Measurements from ENCODE around the gene TM2D1. TPM values are rescaled to one million over a fixed set of nuclear protein-coding genes. Genes with fewer than 3 reads are reported as not detected.

Gene TM2D1
- total RNA-seq, 1 donor from 2014 or later: 41.1 TPM

DNA sequence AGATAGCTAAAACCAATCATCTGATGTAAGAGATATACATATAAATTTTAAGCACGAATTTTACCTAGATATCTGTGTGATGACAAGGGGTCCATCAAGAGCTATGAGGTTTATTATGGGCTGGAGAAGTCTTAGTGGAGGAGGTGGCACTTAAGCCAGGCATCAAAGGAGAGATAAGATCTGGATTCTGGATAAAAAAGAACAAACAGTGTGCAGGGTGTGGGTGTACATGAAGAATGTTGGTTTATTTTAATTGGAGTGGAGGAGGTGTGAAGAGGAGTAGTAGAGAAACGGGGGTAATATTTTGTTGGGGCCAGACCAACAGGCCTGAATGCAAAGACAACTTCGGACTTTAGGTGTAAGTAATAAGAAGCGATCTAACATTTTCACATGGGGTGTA lies 80.6 kb downstream of the TM2D1 start:
- DNase-seq (ENCODE audit: low read depth, low spot score): no peak

DNA sequence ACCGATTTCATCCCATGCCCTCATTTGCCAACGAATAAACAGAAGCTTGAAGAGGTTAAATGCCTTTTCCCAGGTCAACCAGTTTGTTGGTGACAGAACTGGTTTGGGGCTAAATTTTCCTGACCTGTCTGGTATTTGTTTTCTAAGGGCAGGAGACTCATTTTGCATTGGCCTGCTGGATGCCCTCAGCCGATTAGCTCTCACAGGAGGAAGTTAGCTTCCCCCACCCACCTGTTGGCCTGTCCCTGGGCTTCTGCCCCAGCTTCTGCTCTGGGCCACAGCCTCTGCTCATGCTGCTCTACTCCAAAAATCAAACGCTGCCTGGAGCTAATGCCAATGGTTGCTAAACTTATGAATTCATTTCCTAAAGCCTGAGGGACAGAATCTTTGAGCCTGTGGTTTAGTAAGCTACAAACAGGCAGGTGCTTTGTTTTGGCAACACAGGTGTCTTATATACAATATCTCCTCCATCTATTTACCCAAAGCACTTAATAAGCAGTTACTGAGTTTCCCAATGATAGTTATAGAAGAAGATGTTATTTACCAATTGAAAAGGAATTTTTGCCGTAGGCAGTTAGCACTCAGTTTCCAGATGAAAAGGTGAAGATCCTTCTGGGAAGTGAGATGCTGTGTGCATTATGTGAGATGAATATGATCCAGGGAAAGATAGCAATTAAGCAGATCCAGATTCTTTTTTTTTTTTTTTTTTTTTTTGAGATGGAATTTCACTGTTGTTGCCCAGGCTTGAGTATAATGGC lies 82.3 kb downstream of the TM2D1 start:
- DNase-seq (ENCODE audit: low read depth, low spot score): no peak

DNA sequence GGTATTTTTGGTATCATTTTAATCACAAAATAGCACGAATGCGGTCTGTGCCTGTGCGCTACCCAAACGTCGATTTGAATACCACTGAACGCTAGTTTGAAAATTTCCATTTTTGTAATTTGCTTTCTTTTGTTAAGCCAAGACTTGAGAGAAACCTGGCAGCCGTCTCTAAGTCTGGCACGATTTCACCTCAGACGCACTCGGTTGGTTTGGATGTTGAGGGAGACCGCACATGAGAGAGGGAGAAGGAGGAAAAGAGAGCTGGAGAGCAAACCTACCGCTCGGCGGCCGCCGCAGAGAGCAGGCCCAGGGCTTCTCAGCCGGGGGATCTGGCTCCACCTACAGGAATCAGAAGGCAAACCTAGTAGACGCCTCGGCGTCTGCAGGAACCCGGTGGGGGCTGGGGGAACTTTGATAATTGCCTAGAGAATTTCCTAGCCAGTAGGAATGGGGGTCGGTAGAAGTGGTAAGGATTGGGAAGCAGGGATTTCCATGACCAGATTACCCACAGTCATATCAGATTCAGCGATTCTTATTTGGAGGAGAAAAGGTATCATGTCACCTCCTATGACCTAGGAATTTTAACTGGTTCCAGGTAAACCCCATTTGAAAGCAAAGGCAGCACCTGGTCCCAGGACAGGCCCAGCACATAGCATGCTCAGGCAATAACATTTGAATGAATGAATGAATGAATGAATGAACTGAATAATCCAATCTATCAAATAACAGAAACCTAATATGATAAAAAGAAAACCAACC lies 83.2 kb downstream of the TM2D1 start:
- peak; percentile 30 for DNase-seq (ENCODE audit: low read depth, low spot score)

GRCh38 chr1:61640531-61641530 lies 84.1 kb downstream of the TM2D1 start:
- no peak for DNase-seq (ENCODE audit: low read depth, low spot score)

DNA sequence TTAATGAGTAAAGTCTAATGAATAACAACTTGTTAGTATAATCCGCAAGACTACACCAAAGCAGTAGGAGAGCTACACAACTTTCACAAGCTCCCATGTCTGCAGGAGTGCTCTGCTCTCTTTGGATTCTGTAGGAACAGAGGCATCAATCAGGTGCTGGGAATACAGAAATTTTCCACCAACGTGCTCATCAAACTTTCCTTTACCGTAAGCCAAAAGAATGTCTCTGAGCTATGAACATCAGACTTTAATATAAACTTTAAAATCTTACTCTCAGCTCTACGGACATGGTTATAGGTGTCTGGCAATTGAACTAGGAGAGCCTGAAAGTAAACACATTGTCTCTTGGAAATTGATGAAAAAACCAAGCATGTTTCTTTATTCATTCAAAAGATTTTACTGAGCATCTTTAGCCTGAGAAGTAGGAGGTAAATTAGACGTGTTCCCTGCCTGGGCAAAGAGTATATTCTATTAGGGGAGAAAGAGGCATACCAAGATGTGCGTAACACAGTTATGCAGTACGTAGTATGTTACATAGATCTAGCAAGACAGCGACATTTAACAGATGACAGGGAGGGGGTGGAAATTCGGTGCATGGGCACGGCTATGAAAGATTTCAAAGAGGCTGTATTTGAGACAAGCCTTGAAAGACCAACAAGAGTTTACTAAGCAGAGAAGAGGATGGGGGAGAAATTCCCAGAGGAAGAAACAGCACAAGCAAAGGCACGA lies 85.2 kb downstream of the TM2D1 start:
- DNase-seq (ENCODE audit: low read depth, low spot score): no peak

DNA sequence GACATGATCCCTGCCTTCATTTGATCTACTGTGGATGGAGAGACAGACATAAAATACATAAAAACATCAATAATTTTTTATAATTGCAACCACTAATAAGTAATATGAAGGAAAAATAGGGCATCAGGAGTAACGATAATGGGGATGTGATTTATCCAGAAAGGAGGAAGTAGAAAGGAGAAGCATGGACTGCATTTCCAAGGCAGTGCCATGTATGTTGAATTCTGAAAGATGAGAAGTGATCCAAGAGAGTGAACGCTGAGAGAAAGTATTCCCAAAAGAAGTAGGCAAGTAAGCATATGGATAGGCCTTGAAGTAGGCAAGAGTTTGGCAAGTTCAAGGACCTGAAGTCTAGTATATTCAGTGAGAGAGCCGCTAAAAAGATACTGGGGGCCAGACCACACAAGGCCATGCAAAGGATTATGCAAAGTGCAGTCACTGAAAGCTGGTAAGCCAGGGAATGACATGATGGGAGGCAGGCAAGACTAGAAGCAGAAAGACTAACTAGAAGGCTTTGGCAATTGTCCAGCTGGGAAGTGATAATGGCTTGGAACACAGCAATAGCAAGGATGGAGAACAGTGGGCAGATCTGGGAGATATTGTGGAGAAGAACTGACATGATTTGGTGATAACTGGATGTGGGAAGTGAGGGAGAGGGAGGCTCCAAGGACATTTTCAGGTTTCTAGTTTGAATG lies 85.9 kb downstream of the TM2D1 start:
- DNase-seq (ENCODE audit: low read depth, low spot score): no peak

DNA sequence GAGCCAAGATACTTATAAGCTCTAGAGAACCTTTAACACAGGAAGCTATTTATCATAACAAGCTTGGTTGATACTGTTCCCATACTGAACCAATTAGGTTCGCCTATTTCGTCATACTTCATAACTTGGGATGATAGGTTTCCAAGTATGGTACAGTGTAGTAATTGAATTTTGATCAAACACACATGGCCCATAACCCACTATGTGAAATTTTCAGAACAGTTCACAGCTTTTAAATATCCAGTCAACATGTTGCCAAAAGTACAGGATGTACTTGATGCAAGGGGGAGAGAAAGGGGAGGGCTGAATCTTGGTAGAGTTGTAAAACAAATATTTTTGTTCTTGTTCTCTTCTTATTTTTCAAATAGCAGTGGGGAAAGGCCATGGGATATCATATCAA lies 86.6 kb downstream of the TM2D1 start:
- DNase-seq (ENCODE audit: low read depth, low spot score): no peak

GRCh38 chr1:61637470-61637869 lies 87.5 kb downstream of the TM2D1 start:
- no peak for DNase-seq (ENCODE audit: low read depth, low spot score)

DNA sequence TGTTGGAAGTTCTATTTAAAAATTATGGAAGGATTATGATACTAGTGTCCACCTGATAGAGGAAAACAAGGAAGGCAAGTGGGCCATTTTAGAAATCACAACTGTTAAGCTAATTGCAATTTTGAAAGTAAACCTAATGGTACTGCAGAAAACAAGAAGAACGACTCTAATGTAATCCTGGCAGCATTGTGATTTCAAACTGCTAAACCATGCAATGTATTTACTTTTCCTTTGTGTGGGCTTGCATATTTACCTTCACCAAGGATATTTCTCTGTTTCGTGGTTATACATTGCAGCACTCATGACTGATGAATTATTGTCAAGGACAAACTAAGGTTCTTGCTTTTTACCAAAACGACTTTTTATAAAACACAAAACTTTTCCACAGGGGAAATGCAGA lies 88.1 kb downstream of the TM2D1 start:
- no peak for DNase-seq (ENCODE audit: low read depth, low spot score)

- DNase-seq (ENCODE audit: low read depth, low spot score): peak; percentile 37
Observed at GRCh38 chr1:61636376-61636775, 88.6 kb downstream of the TM2D1 start.

DNA sequence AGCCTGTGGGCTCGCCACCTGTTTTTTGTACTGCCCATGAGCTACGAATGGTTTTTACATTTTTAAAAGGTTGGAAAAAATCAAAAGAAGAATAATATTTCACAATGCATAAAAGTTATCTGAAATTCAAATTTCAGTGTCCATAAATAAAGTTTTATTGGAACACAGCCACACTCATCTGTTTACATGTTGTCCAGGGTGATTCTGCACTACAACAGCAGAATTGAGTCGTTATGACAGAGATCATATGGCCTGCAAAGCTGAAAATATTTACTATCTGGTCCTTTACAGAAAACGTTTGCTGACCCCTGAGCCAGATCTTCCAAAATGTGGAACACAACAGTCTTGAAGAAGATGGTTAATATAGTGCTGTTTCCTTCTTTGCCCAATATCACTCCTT lies 89.4 kb downstream of the TM2D1 start:
- DNase-seq (ENCODE audit: low read depth, low spot score): no peak

DNA sequence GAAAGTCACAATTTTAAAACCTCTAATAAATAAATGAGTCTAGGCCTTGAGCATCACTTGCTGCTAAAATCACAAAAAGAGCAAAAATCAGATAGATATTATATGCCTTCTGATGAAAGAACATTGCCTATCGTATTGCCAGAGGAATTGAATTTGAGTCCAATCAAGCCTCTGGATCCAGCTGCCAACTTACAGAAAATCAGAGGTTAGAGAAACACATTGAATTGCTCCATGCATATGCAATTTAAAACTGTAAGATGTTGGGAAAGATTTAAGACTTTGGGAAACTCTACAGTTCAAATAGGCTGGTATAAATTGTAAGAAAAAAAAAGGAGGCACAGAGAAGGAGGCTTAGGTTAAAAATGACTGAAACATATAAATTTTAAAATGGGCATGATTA lies 93.5 kb downstream of the TM2D1 start:
- DNase-seq (ENCODE audit: low read depth, low spot score): no peak

Other genes starting within 250 kb of the TM2D1 start
- 2.9 and 4.0 TPM in 2 replicates for gene PATJ, start 17.3 kb upstream of the TM2D1 start, total RNA-seq